Hepatic stellate cell (primary cell): ENCODE measurements around the gene KIF14.
A peak's percentile ranks its signal among the peaks of the same experiment; 100 is the strongest.
"Not testable (repeated sequence)": the region's sequence is repeated elsewhere in the genome, so short reads cannot be mapped to it uniquely, and the experiment has no call there.

Experiments used
- DNase-seq: peaks from one replicate; pipeline ENCODE4 v3.0.0; 2011; ENCODE audit warnings: low spot score

KIF14 gene

DNA sequence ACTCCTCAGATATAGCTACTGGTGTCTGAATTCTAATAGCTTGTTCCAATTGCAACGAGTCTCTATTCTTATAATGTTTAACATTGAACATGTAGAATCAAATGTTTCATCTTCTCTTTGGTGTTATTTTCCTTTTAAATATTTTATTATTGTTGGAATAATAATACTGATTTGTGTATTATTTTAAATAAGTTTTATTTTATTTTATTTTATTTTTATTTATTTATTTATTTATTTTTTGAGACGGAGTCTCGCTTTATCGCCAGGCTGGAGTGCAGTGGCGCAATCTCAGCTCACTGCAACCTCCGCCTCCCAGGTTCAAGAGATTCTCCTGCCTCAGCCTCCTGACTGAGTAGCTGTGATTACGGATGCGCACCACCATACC lies 10.0 kb upstream of the KIF14 start:
- not testable (repeated sequence) for DNase-seq

DNA sequence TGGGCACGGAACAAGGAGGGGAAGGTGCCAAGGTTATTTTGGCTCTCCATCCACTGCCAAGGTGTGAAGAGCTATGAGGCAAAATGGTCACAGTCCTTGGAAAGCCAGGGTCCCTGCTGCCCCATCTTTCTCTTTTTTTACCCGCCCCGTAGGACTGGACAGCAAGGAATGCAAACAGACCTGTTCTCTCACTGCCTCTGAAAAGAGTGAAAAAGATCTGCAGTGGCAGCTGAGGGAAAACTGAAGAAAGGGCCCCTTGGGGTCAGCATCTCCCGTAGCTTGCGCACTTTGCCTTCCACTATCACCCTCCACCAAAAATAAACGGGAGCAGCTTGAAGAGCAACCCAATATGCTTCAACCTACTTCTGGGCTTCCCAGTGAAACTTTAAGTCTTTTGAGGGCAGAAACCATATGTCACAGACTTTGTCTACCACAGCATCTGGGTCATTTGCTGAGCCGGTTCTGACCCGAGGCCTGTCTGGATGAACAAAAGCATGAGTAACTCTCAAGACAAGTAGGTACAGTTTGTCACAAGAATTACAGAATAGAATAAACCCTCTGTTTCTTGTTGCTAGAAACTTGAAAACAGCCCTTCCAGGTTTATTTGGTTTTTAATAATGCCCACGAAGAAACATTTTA lies 9.4 kb upstream of the KIF14 start:
- no peak for DNase-seq

DNA sequence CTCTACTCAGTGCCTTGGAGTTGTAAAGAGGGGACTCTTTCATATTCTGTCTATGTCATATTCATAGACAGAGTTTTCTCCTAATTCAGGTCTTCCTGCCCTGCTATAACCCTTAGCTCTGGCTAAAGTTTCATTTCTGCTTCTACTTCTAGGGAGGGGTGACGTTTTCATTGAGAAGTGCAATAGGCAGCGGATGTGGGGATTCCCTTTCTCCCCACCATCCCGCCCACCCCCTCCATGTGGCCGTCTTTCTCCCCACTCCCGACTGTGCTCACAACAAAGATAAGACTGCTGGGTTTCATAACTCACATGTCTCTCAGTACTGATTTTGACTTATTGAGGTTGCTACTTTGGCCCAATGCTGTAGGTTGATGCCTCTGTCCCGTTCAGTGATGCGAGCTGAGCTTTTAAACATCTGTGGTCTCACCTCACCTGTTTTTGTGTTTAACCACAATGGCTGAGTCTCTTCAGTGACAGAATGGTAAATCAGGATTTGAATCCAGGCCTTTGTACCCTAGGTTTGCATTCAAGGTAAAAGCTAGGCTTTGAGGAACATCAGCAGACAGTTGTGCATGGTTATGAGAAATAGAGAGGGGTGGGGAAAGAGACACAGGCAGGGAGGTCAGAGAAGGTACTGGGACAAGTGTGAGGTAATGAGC lies 7.8 kb upstream of the KIF14 start:
- DNase-seq = no peak

DNA sequence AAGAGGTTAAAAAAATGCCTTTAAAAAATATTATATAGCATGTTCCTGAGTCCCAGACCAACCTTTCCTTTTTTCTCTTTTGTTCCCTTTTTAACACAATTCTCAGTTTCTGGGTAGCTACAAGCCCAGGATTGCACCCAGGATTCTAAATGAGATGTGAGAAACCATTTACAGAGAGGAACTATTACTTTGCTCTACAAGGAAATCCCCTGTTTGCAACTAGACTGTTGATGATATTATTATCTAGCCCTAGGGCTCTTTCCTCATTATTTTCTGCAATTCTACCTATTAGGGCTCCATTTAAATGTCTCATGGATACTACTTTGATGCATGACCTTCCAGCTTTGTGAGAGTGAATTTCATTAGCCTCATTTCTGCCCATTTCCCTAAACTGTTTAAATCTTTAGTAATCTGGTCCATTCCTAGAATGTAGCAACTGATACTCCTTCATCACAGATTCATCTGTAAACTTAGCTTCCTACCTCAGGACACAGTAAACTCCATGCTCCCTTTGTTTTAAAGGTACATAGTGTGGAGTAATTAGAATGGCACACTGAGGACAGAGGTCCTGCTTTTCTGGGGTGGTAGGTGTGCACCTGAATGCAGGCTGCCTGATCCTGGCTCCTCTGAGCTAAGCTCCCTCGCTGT lies 7.1 kb upstream of the KIF14 start:
- DNase-seq = no peak

DNA sequence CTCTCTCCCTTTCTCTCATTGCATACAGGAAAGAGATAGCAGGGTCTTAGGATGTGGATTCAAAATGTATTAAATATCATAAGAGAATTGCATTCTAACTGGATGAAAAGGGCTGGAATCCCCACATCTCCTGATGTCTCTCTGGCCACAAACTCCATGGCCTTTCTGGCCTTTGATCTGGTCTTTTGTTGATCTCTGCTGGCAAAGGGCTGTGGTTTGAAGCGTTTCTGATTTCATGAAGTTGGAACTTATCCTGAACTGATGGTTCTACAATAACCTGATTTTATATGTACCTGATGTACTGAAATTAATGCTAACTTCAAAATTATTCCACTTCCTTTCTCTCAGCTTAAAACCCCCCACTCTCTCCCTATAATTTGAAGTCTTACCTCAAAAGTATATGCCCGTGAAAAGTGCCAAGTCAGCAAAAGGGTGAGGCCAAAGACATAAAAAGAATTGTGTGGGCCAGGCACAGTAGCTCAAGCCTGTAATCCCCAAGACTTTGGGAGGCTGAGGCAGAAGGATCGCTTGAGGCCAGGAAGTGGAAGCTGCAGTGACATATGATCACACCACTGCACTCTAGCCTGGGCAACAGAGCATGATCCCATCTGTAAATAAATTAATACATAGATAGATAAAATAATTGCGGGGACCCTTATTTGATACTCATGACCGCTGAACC lies 6.4 kb upstream of the KIF14 start:
- DNase-seq = no peak

DNA sequence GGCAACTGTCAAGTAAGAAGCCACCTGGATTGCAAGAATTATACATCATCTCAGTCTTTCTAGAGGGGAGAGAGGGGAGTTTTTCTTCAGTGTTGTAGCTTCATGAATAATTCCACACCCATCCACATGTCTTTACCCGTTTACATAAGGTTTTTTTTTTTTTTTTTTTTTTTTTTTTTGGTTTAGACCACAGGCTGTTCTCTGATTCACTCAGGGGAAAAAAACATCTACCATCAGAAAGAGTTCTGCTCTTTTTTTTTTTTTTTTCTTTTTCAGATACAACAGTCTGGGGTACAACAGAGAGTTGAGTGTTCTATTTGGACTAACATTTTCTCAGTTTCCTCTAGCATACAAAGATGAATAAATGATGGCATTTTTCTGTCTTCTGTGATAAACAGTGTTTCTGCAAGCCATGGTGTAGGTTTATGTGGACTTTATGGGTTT lies 4.9 kb upstream of the KIF14 start:
- peak; percentile 31 for DNase-seq

DNA sequence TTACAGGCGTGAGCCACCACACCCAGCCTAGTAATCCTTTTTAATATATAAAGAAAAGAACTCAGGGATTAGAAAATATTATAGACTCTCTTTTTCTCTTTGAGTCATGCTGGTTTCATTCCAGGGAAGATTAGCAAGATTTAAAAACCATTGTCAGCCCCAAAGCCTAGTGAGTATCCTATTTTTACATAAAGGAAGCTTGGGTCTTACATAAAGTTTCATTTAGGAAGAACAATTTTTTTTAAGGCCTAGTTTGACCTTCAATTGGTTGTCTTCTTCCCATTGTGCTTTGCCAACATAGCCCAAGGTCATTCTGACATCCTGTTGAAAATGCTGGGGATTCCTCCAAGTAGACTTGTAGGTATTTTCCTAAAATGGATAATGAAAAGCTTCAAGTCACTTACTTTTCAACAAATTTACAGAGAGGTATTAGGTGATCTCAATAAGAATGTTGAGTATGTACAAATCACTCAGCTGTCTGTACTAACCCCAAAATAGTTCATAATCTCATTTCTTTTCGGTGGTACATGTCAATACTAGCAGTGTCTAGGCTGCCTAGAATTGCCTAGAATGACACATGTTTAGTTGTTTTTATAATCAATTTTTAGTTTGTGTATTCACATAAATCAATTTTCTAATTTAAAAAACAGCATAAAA lies 4.3 kb upstream of the KIF14 start:
- DNase-seq = no peak

DNA sequence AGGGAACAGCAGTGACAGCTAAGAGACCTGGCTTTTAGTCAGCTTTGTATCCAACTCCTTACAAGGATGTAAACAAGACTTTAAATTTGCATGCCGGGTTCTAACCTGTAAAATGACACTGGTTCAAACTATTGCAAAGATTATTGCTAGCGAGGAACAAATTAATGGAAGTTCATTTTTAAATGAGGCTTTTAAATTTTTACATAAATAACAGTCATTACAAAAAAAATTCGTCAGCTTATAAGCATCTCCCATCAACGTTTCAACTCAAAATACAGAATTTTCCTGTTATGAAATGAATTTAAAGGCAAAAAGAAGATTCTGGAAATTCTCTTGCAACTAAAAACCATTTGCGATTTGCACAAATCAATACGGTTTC lies 668 bp downstream of the KIF14 start:
- no peak for DNase-seq

DNA sequence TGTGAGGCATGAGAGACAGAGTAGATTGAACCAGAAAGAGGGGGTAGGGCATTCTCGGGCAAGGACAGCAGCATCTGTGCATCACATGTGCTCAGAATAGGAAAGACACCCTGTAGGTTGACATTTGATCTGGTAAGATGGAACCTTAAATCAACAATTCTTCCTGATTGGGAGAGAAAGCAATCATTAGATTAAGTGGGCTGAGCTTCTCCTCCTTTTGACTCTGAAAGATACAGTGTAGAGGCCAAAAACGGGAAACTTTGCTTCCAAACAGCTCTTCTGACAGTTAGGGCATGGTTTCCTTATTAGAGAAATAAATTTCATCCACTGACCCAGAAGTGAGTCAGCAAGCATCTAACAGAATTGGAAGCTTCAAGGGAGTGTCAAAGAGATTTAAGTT lies 9.7 kb downstream of the KIF14 start:
- no peak for DNase-seq

DNA sequence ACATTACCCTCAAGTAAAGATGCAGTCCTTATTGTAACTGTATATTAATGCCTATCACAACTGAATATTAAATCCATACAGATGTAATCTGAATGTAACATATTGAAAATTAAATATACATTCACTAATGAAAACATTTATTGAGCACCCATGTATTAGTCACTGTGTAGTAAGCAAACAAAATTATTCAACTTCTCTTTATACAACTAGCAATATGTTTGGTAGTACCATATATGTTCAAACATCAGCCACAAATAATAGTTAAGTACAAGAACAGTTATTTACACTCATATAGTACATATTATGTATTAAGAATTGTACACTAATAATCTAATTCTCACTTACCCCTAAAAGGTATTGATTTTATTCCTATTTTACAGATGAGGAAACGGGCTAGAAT lies 17.9 kb downstream of the KIF14 start:
- no peak for DNase-seq

DNA sequence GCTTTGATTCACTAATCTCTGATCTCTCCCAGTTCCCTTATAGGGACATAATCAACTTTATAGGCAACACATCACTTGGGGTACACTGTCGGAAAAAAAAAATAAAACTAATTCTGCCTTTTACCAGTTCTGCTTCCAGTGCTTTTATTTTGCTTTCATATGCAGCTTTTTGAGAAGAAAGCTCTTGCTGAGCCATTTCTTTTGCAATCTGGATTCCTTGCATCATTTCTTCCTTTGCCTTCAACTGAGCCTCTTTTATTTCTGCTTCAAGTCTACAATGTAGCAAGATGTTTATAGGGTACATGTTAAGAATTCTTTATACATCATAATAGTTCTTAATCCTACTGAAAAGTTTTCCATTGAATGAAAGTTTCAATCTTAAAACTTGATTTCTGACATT lies 30.6 kb downstream of the KIF14 start:
- DNase-seq = no peak

DNA sequence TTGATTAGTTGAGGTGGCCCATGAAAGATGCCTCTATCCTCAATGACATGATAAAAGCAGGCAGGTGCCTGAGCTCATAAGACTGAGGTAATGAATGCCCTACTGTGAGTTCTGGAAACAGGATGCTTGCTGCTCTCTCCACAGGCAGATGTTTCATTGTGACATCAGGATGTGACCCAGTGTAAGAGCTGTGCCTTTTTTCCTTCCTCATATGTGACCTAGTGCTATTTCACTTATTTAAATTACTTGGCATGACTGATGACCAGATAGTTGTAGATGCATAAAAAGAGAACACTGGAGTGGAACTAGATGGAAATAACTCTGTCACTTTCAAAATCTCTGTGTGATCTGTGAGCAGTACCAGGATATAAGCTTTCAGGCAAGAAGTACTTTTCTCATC lies 31.9 kb downstream of the KIF14 start:
- DNase-seq = no peak

DNA sequence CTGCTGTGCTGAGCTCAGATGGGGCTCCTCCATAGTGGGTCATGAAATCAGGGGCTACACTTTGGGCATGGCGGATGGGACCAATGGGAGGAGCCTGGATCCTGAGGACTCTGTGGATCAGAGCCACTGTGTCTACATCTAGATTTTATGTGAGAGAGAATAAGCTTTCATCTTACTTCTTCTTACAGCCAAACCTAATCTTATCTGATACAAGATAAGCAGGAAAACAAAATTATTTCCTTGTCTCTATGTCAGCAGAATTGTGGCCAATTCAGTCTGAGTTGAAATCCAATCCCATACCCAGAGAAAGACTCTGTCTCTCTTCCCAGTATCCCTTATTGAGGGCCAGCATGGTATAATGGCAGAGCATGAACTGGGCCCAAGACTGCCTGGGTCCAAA lies 56.2 kb downstream of the KIF14 start:
- DNase-seq = no peak

DNA sequence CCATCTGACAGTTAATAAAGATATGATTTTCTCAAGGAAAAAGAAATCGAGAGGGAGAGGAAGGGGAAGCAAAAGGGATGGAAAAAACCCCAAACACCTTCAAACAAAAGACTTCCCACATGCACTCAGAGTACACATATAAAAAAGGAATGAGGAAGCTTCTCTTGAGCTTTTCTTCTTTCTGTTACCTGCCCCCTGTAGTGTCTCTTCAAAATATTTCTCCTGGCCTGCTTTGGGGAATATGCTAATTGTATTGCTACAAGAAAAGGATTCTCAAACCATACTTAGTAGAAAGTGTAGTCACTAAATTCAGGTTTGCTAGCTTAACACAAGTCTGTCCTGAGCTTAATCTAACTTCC lies 58.7 kb downstream of the KIF14 start:
- DNase-seq = no peak

DNA sequence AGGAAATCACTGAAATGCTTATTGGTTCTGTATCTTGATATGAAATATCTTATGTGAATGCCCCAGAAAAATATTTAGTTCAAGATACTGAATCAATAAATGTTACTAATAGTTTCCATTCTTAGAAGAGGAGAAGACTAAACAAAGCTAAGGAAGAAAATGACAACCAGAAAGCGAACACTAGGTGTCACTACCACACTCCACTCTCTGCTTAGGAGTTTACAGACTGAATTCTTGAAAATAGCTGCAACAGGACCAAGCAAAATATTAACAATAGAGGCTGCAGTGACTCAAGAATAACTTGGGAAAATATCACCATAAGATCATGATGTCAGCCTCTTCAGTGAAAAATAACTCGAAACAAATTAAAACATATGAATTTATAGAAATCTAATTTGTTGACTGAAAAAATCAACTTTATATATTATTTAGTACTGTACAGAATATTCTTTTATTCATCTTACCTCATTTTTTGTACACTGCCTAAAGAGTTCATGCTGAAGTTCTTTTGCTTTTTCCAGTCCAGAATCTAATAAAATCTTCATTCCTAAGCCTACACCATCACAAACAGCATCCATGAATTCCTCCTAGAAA lies 61.6 kb downstream of the KIF14 start:
- DNase-seq = peak; percentile 44

DNA sequence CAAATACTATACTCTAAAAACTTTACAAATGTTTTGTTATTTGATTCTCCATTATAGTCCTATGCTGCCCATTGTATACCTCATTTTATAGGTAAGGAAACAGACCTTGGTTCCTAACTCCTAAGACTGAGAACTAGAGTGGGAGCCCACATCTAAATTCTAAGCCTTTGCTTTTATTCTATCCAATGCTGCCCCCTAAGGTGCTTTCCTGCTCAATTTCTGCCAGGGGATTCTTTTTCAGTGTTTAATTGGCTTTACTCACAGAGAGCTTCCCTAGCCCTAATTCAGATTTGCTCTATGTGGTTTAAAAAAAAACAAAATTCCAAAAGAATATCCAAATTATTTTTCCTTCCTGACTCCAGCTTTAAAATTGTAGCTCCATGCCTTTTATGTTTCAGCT lies 64.5 kb downstream of the KIF14 start:
- DNase-seq = no peak

DNA sequence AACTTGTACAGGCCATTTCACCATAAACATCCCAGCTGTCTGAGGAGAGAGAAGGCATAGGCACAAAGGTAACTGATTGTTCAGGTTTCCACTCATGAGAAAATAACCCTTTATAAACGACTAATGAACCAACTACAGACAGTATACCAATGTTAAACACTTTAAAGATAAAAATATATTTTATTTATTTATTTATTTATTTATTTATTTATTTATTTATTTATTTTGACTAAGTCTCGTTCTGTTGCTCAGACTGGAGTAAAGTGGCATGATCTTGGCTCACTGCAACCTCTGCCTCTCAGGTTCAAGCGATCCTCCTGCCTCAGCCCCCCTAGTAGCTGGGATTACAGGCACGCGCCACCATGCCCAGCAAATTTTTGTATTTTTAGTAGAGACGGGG lies 67.8 kb downstream of the KIF14 start:
- DNase-seq = not testable (repeated sequence)

DNA sequence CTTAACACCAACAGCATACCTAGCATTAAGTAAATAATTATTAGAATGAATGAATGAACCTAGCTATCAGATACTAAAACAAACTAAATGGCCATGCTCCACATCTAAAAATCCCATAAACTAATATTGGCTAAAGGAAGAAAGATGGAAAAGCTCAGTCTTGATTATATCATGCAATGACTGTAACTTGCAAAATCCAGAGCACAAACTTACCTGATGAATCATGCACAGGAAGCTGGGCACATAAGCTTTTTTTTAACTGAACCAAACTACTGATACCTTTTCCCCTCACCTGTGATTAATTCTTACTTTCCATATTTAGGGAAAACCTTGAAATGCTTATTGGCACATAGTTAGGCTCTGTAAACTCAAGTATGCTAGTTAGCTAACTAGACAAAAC lies 70.2 kb downstream of the KIF14 start:
- DNase-seq = no peak

DNA sequence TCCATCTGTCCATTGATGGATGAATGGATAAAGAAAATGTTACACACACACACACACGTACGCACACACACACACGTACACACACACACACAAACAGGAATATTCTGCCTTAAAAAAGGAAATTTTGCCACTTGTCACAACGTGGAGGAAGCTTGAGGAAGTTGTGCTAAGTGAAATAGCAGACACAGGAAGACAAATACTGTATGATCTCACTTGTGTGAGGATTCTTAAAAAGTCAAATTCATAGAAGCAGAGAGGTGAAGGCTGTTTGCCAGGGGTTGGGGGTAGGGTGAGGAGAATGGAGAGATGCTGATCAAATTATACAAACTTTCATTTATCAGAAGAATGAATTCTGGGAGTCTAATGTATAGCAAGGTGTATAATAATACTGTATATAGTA lies 73.2 kb downstream of the KIF14 start:
- DNase-seq = no peak

DNA sequence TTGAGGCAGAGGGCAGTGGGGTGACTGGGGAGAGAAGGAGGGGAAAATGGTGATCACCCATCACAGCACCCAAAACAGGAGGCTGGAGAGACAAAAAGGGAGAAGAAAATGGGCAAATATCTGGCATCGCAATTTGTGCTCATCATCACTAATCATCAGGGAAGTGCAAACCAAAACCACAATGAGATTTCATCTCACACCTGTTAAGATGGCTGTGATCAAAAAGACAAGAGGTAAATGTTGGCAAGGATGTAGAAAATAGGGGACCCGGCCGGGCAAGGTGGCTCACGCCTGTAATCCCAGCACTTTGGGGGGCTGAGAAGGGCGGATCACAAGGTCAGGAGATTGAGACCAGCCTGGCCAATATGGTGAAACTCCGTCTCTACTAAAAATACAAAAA lies 74.0 kb downstream of the KIF14 start:
- DNase-seq = no peak

DNA sequence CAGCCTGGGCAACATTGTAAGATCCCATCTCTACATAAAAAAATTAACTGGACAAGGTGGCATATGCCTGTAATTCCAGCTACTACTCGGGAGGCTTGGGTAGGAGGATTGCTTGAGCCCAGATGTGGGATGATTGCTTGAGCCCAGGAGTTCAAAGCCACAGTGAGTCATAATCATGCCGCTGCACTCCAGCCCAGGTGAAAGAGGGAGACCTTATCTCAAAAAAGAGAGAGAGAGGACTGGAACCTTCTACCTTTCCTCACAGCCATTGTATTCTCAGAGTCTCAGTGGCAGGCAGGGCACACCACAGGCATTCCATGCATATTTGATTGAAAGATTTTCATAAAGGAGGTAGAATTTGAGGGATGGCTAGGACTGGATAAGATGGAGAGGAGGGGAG lies 78.4 kb downstream of the KIF14 start:
- no peak for DNase-seq

DNA sequence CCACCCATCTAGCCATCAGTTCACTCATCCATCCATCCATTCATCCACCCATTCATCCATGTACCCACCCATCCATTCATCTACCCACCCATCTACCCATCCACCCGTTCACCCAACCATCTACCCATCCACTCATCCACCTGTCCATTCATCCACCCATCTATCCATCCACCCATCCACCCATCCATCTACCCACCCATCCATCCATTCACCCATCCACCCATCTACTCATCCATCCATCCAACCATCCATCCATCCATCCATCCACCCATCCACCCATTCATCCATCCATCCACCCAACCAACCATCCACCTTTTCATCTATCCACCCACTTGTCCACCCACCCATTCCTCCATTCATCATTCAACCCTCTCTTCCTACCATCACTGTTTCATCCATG lies 80.3 kb downstream of the KIF14 start:
- no peak for DNase-seq
